HepG2 (cell line): Measurements from ENCODE around the gene NTN4. TPM values are rescaled to one million over a fixed set of nuclear protein-coding genes. Genes with fewer than 3 reads are reported as not detected.
A peak's percentile ranks its signal among the peaks of the same experiment; 100 is the strongest.

ENCODE experiments used
- ARID2 ChIP-seq: sonication (generic); formaldehyde crosslinking; IDR thresholded peaks from 2 replicates; pipeline ENCODE4 v1.8.1; 2022; ENCODE audit warnings: mild to moderate bottlenecking, missing genetic modification reagents, borderline replicate concordance
- BORCS8-MEF2B ChIP-seq: sonication (generic); formaldehyde crosslinking; IDR thresholded peaks from 2 replicates; pipeline ENCODE4 v1.8.0; 2022; ENCODE audit warnings: mild to moderate bottlenecking, missing genetic modification reagents
- CBFB ChIP-seq: sonication (generic); formaldehyde crosslinking; IDR thresholded peaks from 2 replicates; pipeline ENCODE4 v1.4.0; 2020; ENCODE audit warnings: missing genetic modification reagents
- CERS6 ChIP-seq: sonication (generic); formaldehyde crosslinking; IDR thresholded peaks from 2 replicates; pipeline ENCODE4 v1.5.0; 2020; ENCODE audit warnings: missing genetic modification reagents
- FOSL1 ChIP-seq: sonication (generic); formaldehyde crosslinking; IDR thresholded peaks from 2 replicates; pipeline ENCODE4 v1.9.0; 2021; ENCODE audit warnings: missing genetic modification reagents, borderline replicate concordance
- GATA4 ChIP-seq: sonication (generic); IDR thresholded peaks from 2 replicates; pipeline ENCODE4 v1.6.1; 2016; ENCODE audit warnings: antibody characterized with exemption, low read depth, borderline replicate concordance
- GMEB1 ChIP-seq: sonication (generic); formaldehyde crosslinking; IDR thresholded peaks from 2 replicates; pipeline ENCODE4 v1.5.1; 2020; ENCODE audit warnings: missing genetic modification reagents, mild to moderate bottlenecking, borderline replicate concordance
- MED8 ChIP-seq: sonication (generic); formaldehyde crosslinking; IDR thresholded peaks from 2 replicates; pipeline ENCODE4 v1.8.1; 2023; ENCODE audit warnings: mild to moderate bottlenecking, missing genetic modification reagents; ENCODE audit not compliant: insufficient replicate concordance
- NCOA1 ChIP-seq: sonication (generic); formaldehyde crosslinking; IDR thresholded peaks from 2 replicates; pipeline ENCODE4 v1.9.0; 2021; ENCODE audit warnings: missing genetic modification reagents
- NR2F1 ChIP-seq, 2 experiments: fragments of 450-650 bp in 1 of 2; formaldehyde crosslinking in 1 of 2; IDR thresholded peaks; 2 replicates each; pipeline versions ENCODE4 v1.5.0 to v1.6.1; 2016 to 2020; ENCODE audit warnings: mild to moderate bottlenecking in 1 of 2, missing compliant biosample characterization in 1 of 2, missing genetic modification reagents in 1 of 2, moderate library complexity in 1 of 2
- SNAPC2 ChIP-seq: sonication (generic); formaldehyde crosslinking; IDR thresholded peaks from 2 replicates; pipeline ENCODE4 v1.8.1; 2022; ENCODE audit warnings: mild to moderate bottlenecking, missing genetic modification reagents
- UBTF ChIP-seq: sonication (generic); formaldehyde crosslinking; IDR thresholded peaks from 2 replicates; pipeline ENCODE4 v1.4.0; 2020; ENCODE audit warnings: mild to moderate bottlenecking, missing genetic modification reagents
- ZBTB7B ChIP-seq: sonication (generic); formaldehyde crosslinking; IDR thresholded peaks from 2 replicates; pipeline ENCODE4 v1.4.0; 2020; ENCODE audit warnings: missing genetic modification reagents
- ZNF143 ChIP-seq: sonication (generic); formaldehyde crosslinking; IDR thresholded peaks from 2 replicates; pipeline ENCODE4 v1.4.0; 2020; ENCODE audit warnings: missing genetic modification reagents
- ZNF280B ChIP-seq: sonication (generic); formaldehyde crosslinking; IDR thresholded peaks from 2 replicates; pipeline ENCODE4 v1.5.0; 2020; ENCODE audit warnings: missing genetic modification reagents, mild to moderate bottlenecking, borderline replicate concordance
- ZNF414 ChIP-seq: sonication (generic); formaldehyde crosslinking; IDR thresholded peaks from 2 replicates; pipeline ENCODE4 v1.5.0; 2020; ENCODE audit warnings: missing genetic modification reagents
- ZNF543 ChIP-seq: sonication (generic); formaldehyde crosslinking; IDR thresholded peaks from 2 replicates; pipeline ENCODE4 v1.4.0; 2020; ENCODE audit warnings: mild to moderate bottlenecking, missing genetic modification reagents
- ZNF660 ChIP-seq: sonication (generic); formaldehyde crosslinking; IDR thresholded peaks from 2 replicates; pipeline ENCODE4 v1.5.1; 2020; ENCODE audit warnings: mild to moderate bottlenecking, low read depth, missing genetic modification reagents, borderline replicate concordance
- ZNF788 ChIP-seq: sonication (generic); formaldehyde crosslinking; IDR thresholded peaks from 2 replicates; pipeline ENCODE4 v1.5.0; 2020; ENCODE audit warnings: mild to moderate bottlenecking, missing genetic modification reagents, borderline replicate concordance
- polyA plus RNA-seq, 8 experiments: library from polyadenylated mRNA; depleted of rRNA in 3 of 8; stranded (reverse) in 7 of 8; unstranded in 1 of 8; fragments of >200 nt; fragmentation: Illumina TruSeq in 4 of 8; extraction: Trizol in 4 of 8; gene quantifications; 2 replicates each; pipeline versions ENCODE4 v1.2.1 to v1.2.3, GENCODE V29; 2011 to 2016; ENCODE audit warnings: low read depth in 4 of 8, missing spikeins in 1 of 8, mixed read lengths in 1 of 8; ENCODE audit not compliant: insufficient read depth in 1 of 8
- total RNA-seq, 5 experiments: library from RNA; depleted of rRNA; stranded (reverse); fragments of >200 nt; fragmentation: Illumina TruSeq; extraction: Trizol; gene quantifications; 2 replicates each; pipeline ENCODE4 v1.2.3, GENCODE V29; 2016; ENCODE audit warnings: low read depth in 1 of 5

Gene NTN4
- total and polyA plus RNA-seq, 2 of the 13 experiments (the other 11 are each of a cell fraction or from before 2014, with no cell fraction given) = 7.8 to 11.5 TPM

GRCh38 chr12:95790917-95791849, 619 bp upstream of the NTN4 start (continued):
- TF ChIP-seq ARID2 (CRISPR knock-in tag) = 0 out of 2 replicates have a peak, but pooled peaks have one; percentile 36
- no peak for TF ChIP-seq ZNF660 (CRISPR knock-in tag)
- TF ChIP-seq ZNF414 (CRISPR knock-in tag) = no peak
- TF ChIP-seq ZNF143 = no peak
- TF ChIP-seq GATA4 = no peak
- 0 out of 2 replicates have a peak, but pooled peaks have one; percentile 2 for TF ChIP-seq ZNF543 (CRISPR knock-in tag)
- TF ChIP-seq ZNF788 (CRISPR knock-in tag) = no peak; the same call in 1 of the 2 replicates
- 0 out of 2 replicates have a peak, but pooled peaks have one; percentile 53 for TF ChIP-seq SNAPC2 (CRISPR knock-in tag)
- TF ChIP-seq GMEB1 (CRISPR knock-in tag) = no peak
- TF ChIP-seq UBTF (CRISPR knock-in tag) = peak; percentile 25; the same call in 1 of the 2 replicates
- 0 out of 2 replicates have a peak, but pooled peaks have one; percentile 36 for TF ChIP-seq ZNF280B
- TF ChIP-seq ZBTB7B (CRISPR knock-in tag) = peak; percentile 42; the same call in 1 of the 2 replicates
- no peak for TF ChIP-seq MED8 (CRISPR knock-in tag)
- TF ChIP-seq CERS6 = no peak
- TF ChIP-seq BORCS8-MEF2B = no peak
- TF ChIP-seq FOSL1 (CRISPR knock-in tag) = no peak
- no peak for TF ChIP-seq NCOA1 (CRISPR knock-in tag)
- TF ChIP-seq NR2F1 (CRISPR knock-in tag; IDR thresholded peaks at IDR 0.05) = no peak
- 0 out of 2 replicates have a peak, but pooled peaks have one; percentile 27 for TF ChIP-seq CBFB (CRISPR knock-in tag)
